ENCODE results near the gene CCDC183. TPM values are rescaled to one million over a fixed set of nuclear protein-coding genes. Genes with fewer than 3 reads are reported as not detected.
"Not testable (repeated sequence)": the region's sequence is repeated elsewhere in the genome, so short reads cannot be mapped to it uniquely, and the experiment has no call there.

Gene CCDC183
- total and polyA plus RNA-seq, 8 donors = 0.44 to 11.7 (median 10.0) TPM; not detected in 1

DNA sequence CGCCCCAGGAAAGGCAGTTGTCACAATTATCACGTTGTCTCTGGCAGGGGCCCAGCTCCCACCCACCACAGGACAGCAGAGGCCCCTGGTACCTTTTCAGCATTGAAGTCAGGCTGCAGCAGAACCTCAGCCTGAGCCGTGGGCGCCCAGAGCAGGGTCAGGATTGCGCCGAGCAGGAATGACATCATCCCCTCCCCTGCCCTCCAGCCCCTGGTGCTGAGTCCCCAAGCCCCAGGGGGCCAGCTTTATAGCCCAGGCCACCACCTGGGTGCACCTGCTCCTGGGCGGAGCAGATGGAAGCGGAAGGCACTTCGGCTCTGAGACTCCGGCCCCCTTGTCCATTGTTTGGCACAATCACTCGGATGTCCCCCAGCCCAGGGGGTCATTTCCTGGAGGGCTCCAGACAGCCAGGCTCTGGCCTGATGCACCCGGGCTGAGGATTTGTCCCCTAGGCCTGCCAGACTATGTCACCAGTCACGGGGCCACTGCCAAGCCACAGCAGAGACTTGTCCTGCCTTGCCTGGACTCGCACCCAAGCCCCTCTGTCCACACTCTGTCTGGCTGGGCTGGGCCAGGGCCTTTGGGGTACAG is 31.7 kb upstream of the CCDC183 start, which contains the start of gene LCN15:
Gene LCN15, minus strand, starts transcription at position 218 of the 591 bp plus-strand sequence. Its CDS starts 30 bp downstream, at position 188.
- DNase-seq (no peak), ATAC-seq (no peak)
- intact Hi-C loops (cut with DNase I) = no loop called here
- no peak within 1 kb of the TSS for H3K4me3 ChIP-seq
- H3K9me3 ChIP-seq = no peaks in the 10 kb centered on the region
- no peaks in the 10 kb centered on the region for H3K36me3 ChIP-seq
- H3K4me1 ChIP-seq = no peaks in the 10 kb centered on the region
- H3K27me3 ChIP-seq = peaks cover 6 to 57% of the 10 kb centered on the region in 2 donors
- TF ChIP-seq, protein P1, sequence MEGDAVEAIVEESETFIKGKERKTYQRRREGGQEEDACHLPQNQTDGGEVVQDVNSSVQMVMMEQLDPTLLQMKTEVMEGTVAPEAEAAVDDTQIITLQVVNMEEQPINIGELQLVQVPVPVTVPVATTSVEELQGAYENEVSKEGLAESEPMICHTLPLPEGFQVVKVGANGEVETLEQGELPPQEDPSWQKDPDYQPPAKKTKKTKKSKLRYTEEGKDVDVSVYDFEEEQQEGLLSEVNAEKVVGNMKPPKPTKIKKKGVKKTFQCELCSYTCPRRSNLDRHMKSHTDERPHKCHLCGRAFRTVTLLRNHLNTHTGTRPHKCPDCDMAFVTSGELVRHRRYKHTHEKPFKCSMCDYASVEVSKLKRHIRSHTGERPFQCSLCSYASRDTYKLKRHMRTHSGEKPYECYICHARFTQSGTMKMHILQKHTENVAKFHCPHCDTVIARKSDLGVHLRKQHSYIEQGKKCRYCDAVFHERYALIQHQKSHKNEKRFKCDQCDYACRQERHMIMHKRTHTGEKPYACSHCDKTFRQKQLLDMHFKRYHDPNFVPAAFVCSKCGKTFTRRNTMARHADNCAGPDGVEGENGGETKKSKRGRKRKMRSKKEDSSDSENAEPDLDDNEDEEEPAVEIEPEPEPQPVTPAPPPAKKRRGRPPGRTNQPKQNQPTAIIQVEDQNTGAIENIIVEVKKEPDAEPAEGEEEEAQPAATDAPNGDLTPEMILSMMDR (IDR thresholded peaks at IDR 0.05) = no peak
- H3K27ac ChIP-seq = no peak within 1 kb of the TSS

DNA sequence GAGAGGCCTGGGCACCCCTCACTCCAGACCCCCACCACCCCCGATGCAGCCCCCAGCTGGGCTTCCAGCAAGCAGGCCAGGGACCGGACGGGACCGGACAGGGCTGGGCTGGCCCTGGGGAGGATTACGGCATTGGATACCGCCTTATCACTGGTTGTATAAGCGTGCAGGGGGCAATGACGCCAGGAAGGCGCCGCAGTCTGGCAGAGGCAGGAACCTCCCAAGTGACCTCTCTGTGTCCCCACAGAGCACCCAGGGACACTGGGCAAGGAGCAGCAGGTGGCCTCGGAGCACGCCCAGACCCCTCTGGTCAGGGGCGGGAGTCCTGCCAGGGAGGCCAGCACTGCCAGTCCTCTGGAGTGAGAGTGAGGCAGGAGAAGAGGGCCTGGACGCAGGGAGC is 31.1 kb upstream of the CCDC183 start:
- TF ChIP-seq, protein P1 (IDR thresholded peaks at IDR 0.05) = no peak
- H3K4me3 ChIP-seq = no peak overlapping the region
- H3K27ac ChIP-seq = no peak overlapping the region
- H3K4me1 ChIP-seq = no peaks in the 10 kb centered on the region
- intact Hi-C loops (cut with DNase I) = no loop called here
- no peaks in the 10 kb centered on the region for H3K36me3 ChIP-seq
- H3K27me3 ChIP-seq = peaks cover 6 to 51% of the 10 kb centered on the region in 2 donors
- no peaks in the 10 kb centered on the region for H3K9me3 ChIP-seq
- DNase-seq (no peak), ATAC-seq (no peak)

DNA sequence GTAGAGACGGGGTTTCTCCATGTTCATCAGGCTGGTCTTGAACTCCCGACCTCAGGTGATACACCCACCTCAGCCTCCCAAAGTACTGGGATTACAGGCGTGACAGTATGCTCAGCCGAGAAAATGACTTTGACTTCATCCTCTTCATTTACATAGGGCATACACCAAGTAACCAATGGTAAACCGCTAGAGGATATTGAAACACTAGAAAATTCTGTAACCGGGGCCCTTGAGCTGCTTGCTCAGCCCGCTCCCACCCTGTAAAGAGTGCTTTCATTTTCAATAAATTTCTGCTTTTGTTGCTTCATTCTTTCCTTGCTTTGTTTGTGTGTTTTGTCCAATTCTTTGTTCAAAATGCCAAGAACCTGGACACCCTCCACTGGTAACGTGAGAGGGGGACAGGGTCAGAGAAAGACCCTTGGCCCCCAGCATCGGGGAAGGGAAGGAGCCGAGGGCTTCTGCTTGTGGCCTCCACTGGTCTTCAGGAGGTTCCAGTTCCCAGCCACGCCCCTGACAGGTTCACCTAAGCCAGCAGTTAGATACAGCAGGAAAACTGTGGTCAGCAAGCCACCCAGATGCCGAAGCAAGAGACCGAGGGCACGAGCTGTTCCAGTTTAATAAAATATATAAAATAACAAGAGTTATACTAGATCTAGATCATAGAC is 30.3 kb upstream of the CCDC183 start:
- H3K27ac ChIP-seq; intact Hi-C loops (cut with DNase I); H3K4me3 ChIP-seq; DNase-seq; H3K4me1 ChIP-seq; H3K9me3 ChIP-seq; H3K36me3 ChIP-seq; ATAC-seq: not testable (repeated sequence)
- peaks cover 6 to 46% of the 10 kb centered on the region in 2 donors for H3K27me3 ChIP-seq

DNA sequence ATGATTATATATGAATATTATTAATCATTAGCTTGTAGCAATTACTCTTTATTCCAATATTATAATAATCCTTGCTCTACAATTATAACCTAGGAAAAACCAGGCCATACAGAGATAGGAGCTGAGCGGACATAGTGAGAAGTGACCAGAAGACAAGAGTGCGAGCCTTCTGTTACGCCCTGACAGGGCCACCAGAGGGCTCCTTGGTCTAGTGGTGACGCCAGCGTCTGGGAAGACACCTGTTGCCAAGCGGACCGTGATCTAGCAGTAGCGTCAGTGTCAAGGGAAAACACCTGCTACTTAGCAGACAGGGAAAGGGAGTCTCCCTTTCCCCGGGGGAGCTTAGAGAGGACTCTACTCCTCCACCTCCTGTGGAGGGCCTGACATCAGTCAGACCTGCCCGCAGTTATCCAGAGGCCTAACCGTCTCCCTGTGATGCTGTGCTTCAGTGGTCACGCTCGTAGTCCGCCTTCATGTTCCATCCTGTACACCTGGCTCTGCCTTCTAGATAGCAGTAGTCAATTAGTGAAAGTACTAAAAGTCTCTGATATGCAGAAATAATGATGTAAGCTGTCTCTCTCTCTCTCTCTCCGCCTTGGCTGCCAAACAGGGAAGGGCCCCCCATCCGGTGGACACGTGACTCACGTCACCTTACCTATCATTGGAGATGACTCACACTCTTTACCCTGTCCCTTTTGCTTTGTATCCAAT is 29.6 kb upstream of the CCDC183 start:
- ATAC-seq; H3K36me3 ChIP-seq; intact Hi-C loops (cut with DNase I); H3K4me1 ChIP-seq; H3K27ac ChIP-seq; H3K4me3 ChIP-seq; H3K9me3 ChIP-seq: not testable (repeated sequence)
- H3K27me3 ChIP-seq = peaks cover 6 to 46% of the 10 kb centered on the region in 2 donors
- TF ChIP-seq, protein P1 (IDR thresholded peaks at IDR 0.05) = peak; percentile 21 to 34
- peak in 1 of 4 donors; percentile 54 for DNase-seq

DNA sequence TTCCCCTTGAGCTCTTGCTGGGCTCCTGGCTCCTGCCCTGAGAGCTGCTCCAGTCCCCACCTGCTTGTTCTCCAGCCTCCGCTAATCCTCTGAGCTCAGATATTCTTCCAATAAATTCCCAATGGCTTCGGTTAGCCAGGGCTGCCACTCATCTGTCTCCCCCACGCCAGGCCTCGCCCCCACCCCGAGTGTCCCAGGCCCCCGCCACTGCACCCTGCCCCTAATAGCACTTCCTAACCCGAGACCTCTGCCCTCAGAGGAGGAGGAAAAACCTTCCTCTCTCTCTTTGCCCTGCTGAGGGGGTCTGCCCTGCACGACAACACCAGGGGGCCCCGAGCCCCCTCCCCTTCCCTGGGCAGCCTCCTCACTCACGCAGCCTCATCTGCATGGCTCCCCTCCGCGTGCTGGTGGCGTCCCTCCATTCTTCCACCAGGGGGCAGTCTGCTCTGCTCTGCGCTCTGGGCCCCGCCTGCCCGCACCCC is 26.4 kb upstream of the CCDC183 start:
- Histone ChIP-seq H3K27ac (no peak overlapping the region), H3K27me3 (peaks cover 6 to 16% of the 10 kb centered on the region in 2 donors), H3K9me3 (peaks cover 0 to 11% of the 10 kb centered on the region in 2 donors), H3K4me1 (no peaks in the 10 kb centered on the region), H3K36me3 (no peaks in the 10 kb centered on the region), H3K4me3 (no peak overlapping the region)
- ATAC-seq (peak; percentile 82), DNase-seq (peak in 1 of 4 donors; percentile 84)
- TF ChIP-seq, protein P1 (IDR thresholded peaks at IDR 0.05) = peak in 1 of 2 donors; percentile 53
- intact Hi-C loops (cut with DNase I) = no loop called here
